Ascending aorta (tissue), 2 donors: ENCODE results near the gene PPM1M. TPM values are rescaled to one million over a fixed set of nuclear protein-coding genes. Genes with fewer than 3 reads are reported as not detected.

Experiments used
- DNase-seq, 2 donors: peaks; one replicate each; pipeline ENCODE4 v3.0.0-alpha.2; 2019; ENCODE audit warnings: low spot score in 2 of 2
- H3K27ac ChIP-seq, 2 donors: fragments of 200-600 bp; sonication (generic); one replicate each; pipeline ENCODE4 v1.5.1; 2016 to 2017; ENCODE audit warnings: mild to moderate bottlenecking in 1 of 2
- H3K27me3 ChIP-seq: fragments of 200-600 bp; sonication (generic); one replicate; pipeline ENCODE4 v1.5.1; 2017
- H3K36me3 ChIP-seq, 2 donors: fragments of 200-600 bp; sonication (generic); one replicate each; pipeline ENCODE4 v1.5.1; 2016
- H3K4me1 ChIP-seq, 2 donors: fragments of 200-600 bp; sonication (generic); one replicate each; pipeline ENCODE4 v1.5.1; 2016 to 2017; ENCODE audit warnings: mild to moderate bottlenecking in 1 of 2
- H3K4me3 ChIP-seq, 2 donors: fragments of 200-600 bp; sonication (generic); one replicate each; pipeline ENCODE4 v1.5.1; 2016 to 2017; ENCODE audit warnings: mild to moderate bottlenecking in 1 of 2
- H3K9me3 ChIP-seq, 2 donors: fragments of 200-600 bp; sonication (generic); one replicate each; pipeline ENCODE4 v1.5.1; 2016
- CTCF ChIP-seq, 3 experiments: fragments of 200-600 bp in 2 of 3; fragments of 450-650 bp in 1 of 3; sonication (generic) in 2 of 3; IDR thresholded peaks; one replicate each; pipeline ENCODE4 v1.5.1; 2016 to 2019; ENCODE audit warnings: antibody characterized with exemption in 3 of 3, mild to moderate bottlenecking in 1 of 3, moderate library complexity in 1 of 3
- intact Hi-C: fragments of 100-400 bp; cut with DNase I; formaldehyde crosslinking; loops from one replicate; pipeline ENCODE4 v1.15.1; 2023
- total RNA-seq: library from RNA; depleted of rRNA; stranded (reverse); fragments of >200 nt; gene quantifications from one replicate; pipeline ENCODE4 v1.1.0, GENCODE V29; 2016

Gene PPM1M
- total RNA-seq, 1 donor from 2014 or later, result 20.3 TPM

- intact Hi-C loops, result no loop called here
- no peaks in the 10 kb centered on the region for H3K27me3 ChIP-seq
- TF ChIP-seq CTCF (IDR thresholded peaks at IDR 0.05), result no peak
- no peak for DNase-seq
- H3K4me3 ChIP-seq, result no peak overlapping the region
- no peak overlapping the region for H3K27ac ChIP-seq
- H3K4me1 ChIP-seq, result no peaks in the 10 kb centered on the region
- no peaks in the 10 kb centered on the region for H3K9me3 ChIP-seq
- peaks cover 27 to 39% of the 10 kb centered on the region in 2 donors for H3K36me3 ChIP-seq
These were observed 19.2 kb upstream of the PPM1M start for GRCh38 chr3:52226229-52226817.

DNA sequence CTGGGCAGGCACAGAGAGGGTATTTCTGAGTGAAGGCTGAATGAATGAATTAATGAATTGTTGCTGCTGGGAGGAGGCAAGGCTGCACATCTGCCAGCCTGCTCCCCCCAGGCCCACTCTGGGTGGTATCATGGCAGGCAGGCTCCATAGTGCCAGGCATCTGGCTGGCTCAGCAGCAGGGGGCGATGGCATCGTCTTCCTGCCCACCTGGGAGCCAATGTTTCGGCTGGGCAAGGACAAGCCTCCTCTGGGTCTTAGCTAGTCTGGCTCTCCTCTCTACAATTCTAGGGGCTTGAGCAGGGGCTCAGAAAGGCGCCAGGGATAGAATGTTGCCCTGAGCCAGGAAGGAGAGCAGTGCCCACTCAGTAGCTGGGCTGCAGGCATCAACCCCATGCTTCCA lies 18.4 kb upstream of the PPM1M start:
- H3K27ac ChIP-seq, result no peak overlapping the region
- H3K36me3 ChIP-seq, result peaks cover 29 to 47% of the 10 kb centered on the region in 2 donors
- DNase-seq, result no peak
- no peaks in the 10 kb centered on the region for H3K9me3 ChIP-seq
- intact Hi-C loops, result no loop called here
- no peaks in the 10 kb centered on the region for H3K4me1 ChIP-seq
- H3K4me3 ChIP-seq, result no peak overlapping the region
- H3K27me3 ChIP-seq, result no peaks in the 10 kb centered on the region
- no peak for TF ChIP-seq CTCF (IDR thresholded peaks at IDR 0.05)

DNA sequence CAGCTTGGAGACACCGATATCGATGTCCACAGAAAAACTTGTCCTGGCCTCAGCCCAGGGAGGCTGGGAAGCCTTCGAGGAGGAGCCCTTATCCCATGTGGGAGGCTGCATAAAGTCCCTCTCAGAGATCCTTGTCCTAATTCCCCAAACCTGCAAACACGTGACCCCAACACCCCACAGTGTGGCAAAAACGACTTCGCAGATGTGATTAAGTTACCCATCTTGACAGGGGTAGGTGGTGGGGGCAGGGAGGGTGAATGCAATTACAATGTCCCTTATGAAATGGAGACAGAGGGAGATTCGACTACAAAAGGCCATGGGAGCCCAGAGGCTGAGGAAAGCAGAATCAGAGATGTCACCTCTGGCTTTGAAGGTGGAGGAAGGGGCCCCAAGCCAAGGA lies 17.8 kb upstream of the PPM1M start:
- no peak for TF ChIP-seq CTCF (IDR thresholded peaks at IDR 0.05)
- intact Hi-C loops, result no loop called here
- H3K27ac ChIP-seq, result no peak overlapping the region
- no peak overlapping the region for H3K4me3 ChIP-seq
- no peak for DNase-seq
- H3K27me3 ChIP-seq, result no peaks in the 10 kb centered on the region
- peaks cover 34 to 52% of the 10 kb centered on the region in 2 donors for H3K36me3 ChIP-seq
- H3K9me3 ChIP-seq, result no peaks in the 10 kb centered on the region
- no peaks in the 10 kb centered on the region for H3K4me1 ChIP-seq

GRCh38 chr3:52228266-52228665 lies 17.3 kb upstream of the PPM1M start:
- Histone ChIP-seq H3K4me1 (no peaks in the 10 kb centered on the region), H3K27ac (no peak overlapping the region), H3K36me3 (peaks cover 34 to 52% of the 10 kb centered on the region in 2 donors), H3K27me3 (no peaks in the 10 kb centered on the region), H3K9me3 (no peaks in the 10 kb centered on the region), H3K4me3 (no peak overlapping the region)
- intact Hi-C loops, result no loop called here
- no peak for DNase-seq
- no peak for TF ChIP-seq CTCF (IDR thresholded peaks at IDR 0.05)

GRCh38 chr3:52228751-52229291 lies 16.7 kb upstream of the PPM1M start:
- no peak overlapping the region for H3K27ac ChIP-seq
- no peak overlapping the region for H3K4me3 ChIP-seq
- H3K4me1 ChIP-seq, result no peaks in the 10 kb centered on the region
- peaks cover 34 to 52% of the 10 kb centered on the region in 2 donors for H3K36me3 ChIP-seq
- intact Hi-C loops, result no loop called here
- no peaks in the 10 kb centered on the region for H3K9me3 ChIP-seq
- DNase-seq, result no peak
- no peaks in the 10 kb centered on the region for H3K27me3 ChIP-seq
- TF ChIP-seq CTCF (IDR thresholded peaks at IDR 0.05), result no peak
